HepG2 (cell line): ENCODE measurements around the gene PIGV. TPM values are rescaled to one million over a fixed set of nuclear protein-coding genes. Genes with fewer than 3 reads are reported as not detected.

ENCODE experiments used
- AKAP8 ChIP-seq: sonication (generic); formaldehyde crosslinking; IDR thresholded peaks from 2 replicates; pipeline ENCODE4 v1.5.1; 2020; ENCODE audit warnings: mild to moderate bottlenecking, missing genetic modification reagents
- FOXA3 ChIP-seq: IDR thresholded peaks from 2 replicates; pipeline ENCODE4 v1.6.1; 2016; ENCODE audit warnings: missing genetic modification reagents, missing compliant biosample characterization
- HOXA3 ChIP-seq: sonication (generic); formaldehyde crosslinking; IDR thresholded peaks from 2 replicates; pipeline ENCODE4 v1.5.0; 2020; ENCODE audit warnings: missing genetic modification reagents
- PRDM10 ChIP-seq: sonication (generic); formaldehyde crosslinking; IDR thresholded peaks from 2 replicates; pipeline ENCODE4 v1.4.0; 2020; ENCODE audit warnings: low read depth, missing genetic modification reagents
- ZBTB7B ChIP-seq: sonication (generic); formaldehyde crosslinking; IDR thresholded peaks from 2 replicates; pipeline ENCODE4 v1.4.0; 2020; ENCODE audit warnings: missing genetic modification reagents
- ZMAT5 ChIP-seq: sonication (generic); formaldehyde crosslinking; IDR thresholded peaks from 2 replicates; pipeline ENCODE4 v1.5.0; 2020; ENCODE audit warnings: mild to moderate bottlenecking, low read depth, missing genetic modification reagents, borderline replicate concordance
- ZNF12 ChIP-seq: sonication (generic); formaldehyde crosslinking; IDR thresholded peaks from 2 replicates; pipeline ENCODE4 v1.5.0; 2020; ENCODE audit warnings: missing genetic modification reagents
- ZNF160 ChIP-seq: sonication (generic); formaldehyde crosslinking; IDR thresholded peaks from 2 replicates; pipeline ENCODE4 v1.8.0; 2022; ENCODE audit warnings: mild to moderate bottlenecking, inconsistent platforms, missing genetic modification reagents
- ZNF251 ChIP-seq: sonication (generic); formaldehyde crosslinking; IDR thresholded peaks from 2 replicates; pipeline ENCODE4 v1.9.0; 2021; ENCODE audit warnings: mild to moderate bottlenecking, missing genetic modification reagents
- ZNF572 ChIP-seq: sonication (generic); formaldehyde crosslinking; IDR thresholded peaks from 2 replicates; pipeline ENCODE4 v1.5.1; 2020; ENCODE audit warnings: mild to moderate bottlenecking, missing genetic modification reagents
- ZNF781 ChIP-seq: sonication (generic); formaldehyde crosslinking; IDR thresholded peaks from 2 replicates; pipeline ENCODE4 v1.5.1; 2020; ENCODE audit warnings: borderline replicate concordance, mild to moderate bottlenecking, missing genetic modification reagents; ENCODE audit errors: not compliant biosample characterization
- polyA plus RNA-seq, 8 experiments: library from polyadenylated mRNA; depleted of rRNA in 3 of 8; stranded (reverse) in 7 of 8; unstranded in 1 of 8; fragments of >200 nt; fragmentation: Illumina TruSeq in 4 of 8; extraction: Trizol in 4 of 8; gene quantifications; 2 replicates each; pipeline versions ENCODE4 v1.2.1 to v1.2.3, GENCODE V29; 2011 to 2016; ENCODE audit warnings: low read depth in 4 of 8, missing spikeins in 1 of 8, mixed read lengths in 1 of 8; ENCODE audit not compliant: insufficient read depth in 1 of 8
- total RNA-seq, 5 experiments: library from RNA; depleted of rRNA; stranded (reverse); fragments of >200 nt; fragmentation: Illumina TruSeq; extraction: Trizol; gene quantifications; 2 replicates each; pipeline ENCODE4 v1.2.3, GENCODE V29; 2016; ENCODE audit warnings: low read depth in 1 of 5
- TF ChIP-seq, protein P1 (sequence below): sonication (generic); formaldehyde crosslinking; IDR thresholded peaks from 2 replicates; pipeline ENCODE4 v1.5.0; 2020; ENCODE audit warnings: mild to moderate bottlenecking, missing genetic modification reagents, borderline replicate concordance

Gene PIGV
- total and polyA plus RNA-seq, 2 of the 13 experiments (the other 11 are each of a cell fraction or from before 2014, with no cell fraction given), result 13.5 to 22.7 TPM

GRCh38 chr1:26787706-26788514, at the start of gene PIGV (continued):
- TF ChIP-seq ZNF12 (CRISPR knock-in tag), result 0 out of 2 replicates have a peak, but pooled peaks have one; percentile 10
- no peak for TF ChIP-seq ZMAT5 (CRISPR knock-in tag)
- no peak for TF ChIP-seq PRDM10 (CRISPR knock-in tag)
- peak; percentile 63; the same call in 1 of the 2 replicates for TF ChIP-seq AKAP8
- no peak for TF ChIP-seq ZNF572 (CRISPR knock-in tag)
- peak; percentile 92 for TF ChIP-seq HOXA3 (CRISPR knock-in tag)
- TF ChIP-seq ZNF160 (CRISPR knock-in tag), result no peak
- TF ChIP-seq ZNF781 (CRISPR knock-in tag), result no peak
- TF ChIP-seq ZBTB7B (CRISPR knock-in tag), result peak; percentile 56
- TF ChIP-seq, protein P1, sequence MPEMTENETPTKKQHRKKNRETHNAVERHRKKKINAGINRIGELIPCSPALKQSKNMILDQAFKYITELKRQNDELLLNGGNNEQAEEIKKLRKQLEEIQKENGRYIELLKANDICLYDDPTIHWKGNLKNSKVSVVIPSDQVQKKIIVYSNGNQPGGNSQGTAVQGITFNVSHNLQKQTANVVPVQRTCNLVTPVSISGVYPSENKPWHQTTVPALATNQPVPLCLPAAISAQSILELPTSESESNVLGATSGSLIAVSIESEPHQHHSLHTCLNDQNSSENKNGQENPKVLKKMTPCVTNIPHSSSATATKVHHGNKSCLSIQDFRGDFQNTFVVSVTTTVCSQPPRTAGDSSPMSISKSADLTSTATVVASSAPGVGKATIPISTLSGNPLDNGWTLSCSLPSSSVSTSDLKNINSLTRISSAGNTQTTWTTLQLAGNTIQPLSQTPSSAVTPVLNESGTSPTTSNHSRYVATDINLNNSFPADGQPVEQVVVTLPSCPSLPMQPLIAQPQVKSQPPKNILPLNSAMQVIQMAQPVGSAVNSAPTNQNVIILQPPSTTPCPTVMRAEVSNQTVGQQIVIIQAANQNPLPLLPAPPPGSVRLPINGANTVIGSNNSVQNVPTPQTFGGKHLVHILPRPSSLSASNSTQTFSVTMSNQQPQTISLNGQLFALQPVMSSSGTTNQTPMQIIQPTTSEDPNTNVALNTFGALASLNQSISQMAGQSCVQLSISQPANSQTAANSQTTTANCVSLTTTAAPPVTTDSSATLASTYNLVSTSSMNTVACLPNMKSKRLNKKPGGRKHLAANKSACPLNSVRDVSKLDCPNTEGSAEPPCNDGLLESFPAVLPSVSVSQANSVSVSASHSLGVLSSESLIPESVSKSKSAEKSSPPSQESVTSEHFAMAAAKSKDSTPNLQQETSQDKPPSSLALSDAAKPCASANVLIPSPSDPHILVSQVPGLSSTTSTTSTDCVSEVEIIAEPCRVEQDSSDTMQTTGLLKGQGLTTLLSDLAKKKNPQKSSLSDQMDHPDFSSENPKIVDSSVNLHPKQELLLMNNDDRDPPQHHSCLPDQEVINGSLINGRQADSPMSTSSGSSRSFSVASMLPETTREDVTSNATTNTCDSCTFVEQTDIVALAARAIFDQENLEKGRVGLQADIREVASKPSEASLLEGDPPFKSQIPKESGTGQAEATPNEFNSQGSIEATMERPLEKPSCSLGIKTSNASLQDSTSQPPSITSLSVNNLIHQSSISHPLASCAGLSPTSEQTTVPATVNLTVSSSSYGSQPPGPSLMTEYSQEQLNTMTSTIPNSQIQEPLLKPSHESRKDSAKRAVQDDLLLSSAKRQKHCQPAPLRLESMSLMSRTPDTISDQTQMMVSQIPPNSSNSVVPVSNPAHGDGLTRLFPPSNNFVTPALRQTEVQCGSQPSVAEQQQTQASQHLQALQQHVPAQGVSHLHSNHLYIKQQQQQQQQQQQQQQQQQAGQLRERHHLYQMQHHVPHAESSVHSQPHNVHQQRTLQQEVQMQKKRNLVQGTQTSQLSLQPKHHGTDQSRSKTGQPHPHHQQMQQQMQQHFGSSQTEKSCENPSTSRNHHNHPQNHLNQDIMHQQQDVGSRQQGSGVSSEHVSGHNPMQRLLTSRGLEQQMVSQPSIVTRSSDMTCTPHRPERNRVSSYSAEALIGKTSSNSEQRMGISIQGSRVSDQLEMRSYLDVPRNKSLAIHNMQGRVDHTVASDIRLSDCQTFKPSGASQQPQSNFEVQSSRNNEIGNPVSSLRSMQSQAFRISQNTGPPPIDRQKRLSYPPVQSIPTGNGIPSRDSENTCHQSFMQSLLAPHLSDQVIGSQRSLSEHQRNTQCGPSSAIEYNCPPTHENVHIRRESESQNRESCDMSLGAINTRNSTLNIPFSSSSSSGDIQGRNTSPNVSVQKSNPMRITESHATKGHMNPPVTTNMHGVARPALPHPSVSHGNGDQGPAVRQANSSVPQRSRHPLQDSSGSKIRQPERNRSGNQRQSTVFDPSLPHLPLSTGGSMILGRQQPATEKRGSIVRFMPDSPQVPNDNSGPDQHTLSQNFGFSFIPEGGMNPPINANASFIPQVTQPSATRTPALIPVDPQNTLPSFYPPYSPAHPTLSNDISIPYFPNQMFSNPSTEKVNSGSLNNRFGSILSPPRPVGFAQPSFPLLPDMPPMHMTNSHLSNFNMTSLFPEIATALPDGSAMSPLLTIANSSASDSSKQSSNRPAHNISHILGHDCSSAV (CRISPR knock-in tag), result 0 out of 2 replicates have a peak, but pooled peaks have one; percentile 22
- TF ChIP-seq FOXA3, result no peak
- no peak for TF ChIP-seq ZNF251
